IPS DF 4.7 (cell line): ENCODE data around the gene ALPG.
"Not testable (repeated sequence)": the region's sequence is repeated elsewhere in the genome, so short reads cannot be mapped to it uniquely, and the experiment has no call there.

Source experiments
- DNase-seq: peaks from one replicate; pipeline ENCODE4 v3.0.0-alpha.2; 2013; ENCODE audit warnings: low spot score; ENCODE audit errors: extremely low read depth

The ALPG gene

GRCh38 chr2:232395586-232395985, 11.1 kb upstream of the ALPG start:
- no peak for DNase-seq

GRCh38 chr2:232396683-232397082, 10.0 kb upstream of the ALPG start:
- DNase-seq: no peak

GRCh38 chr2:232398293-232399034, 8.2 kb upstream of the ALPG start:
- no peak for DNase-seq

GRCh38 chr2:232400256-232401015, 6.2 kb upstream of the ALPG start:
- no peak for DNase-seq

GRCh38 chr2:232402518-232402917, 4.1 kb upstream of the ALPG start:
- DNase-seq: no peak

GRCh38 chr2:232405943-232406510, 617 bp upstream of the ALPG start:
- no peak for DNase-seq

- not testable (repeated sequence) for DNase-seq
These were observed 945 bp downstream of the ALPG start for GRCh38 chr2:232407428-232408150.

GRCh38 chr2:232408269-232408668, 1.6 kb downstream of the ALPG start:
- not testable (repeated sequence) for DNase-seq

- not testable (repeated sequence) for DNase-seq
These were observed 3.0 kb downstream of the ALPG start for GRCh38 chr2:232409617-232410016.

- DNase-seq: no peak
These were observed 3.7 kb downstream of the ALPG start for GRCh38 chr2:232410238-232410900.

GRCh38 chr2:232411901-232412629, 5.4 kb downstream of the ALPG start:
- no peak for DNase-seq

GRCh38 chr2:232412986-232413385, 6.3 kb downstream of the ALPG start:
- no peak for DNase-seq

- DNase-seq: no peak
These were observed 8.6 kb downstream of the ALPG start for GRCh38 chr2:232415138-232415690.

GRCh38 chr2:232415736-232416520, 9.3 kb downstream of the ALPG start:
- no peak for DNase-seq

- no peak for DNase-seq
These were observed 10.2 kb downstream of the ALPG start for GRCh38 chr2:232416521-232417470.

GRCh38 chr2:232417489-232417888, 10.8 kb downstream of the ALPG start:
- no peak for DNase-seq

- no peak for DNase-seq
These were observed 11.4 kb downstream of the ALPG start for GRCh38 chr2:232418056-232418455.
